Measurements from ENCODE around the gene OR6S1.

DNA sequence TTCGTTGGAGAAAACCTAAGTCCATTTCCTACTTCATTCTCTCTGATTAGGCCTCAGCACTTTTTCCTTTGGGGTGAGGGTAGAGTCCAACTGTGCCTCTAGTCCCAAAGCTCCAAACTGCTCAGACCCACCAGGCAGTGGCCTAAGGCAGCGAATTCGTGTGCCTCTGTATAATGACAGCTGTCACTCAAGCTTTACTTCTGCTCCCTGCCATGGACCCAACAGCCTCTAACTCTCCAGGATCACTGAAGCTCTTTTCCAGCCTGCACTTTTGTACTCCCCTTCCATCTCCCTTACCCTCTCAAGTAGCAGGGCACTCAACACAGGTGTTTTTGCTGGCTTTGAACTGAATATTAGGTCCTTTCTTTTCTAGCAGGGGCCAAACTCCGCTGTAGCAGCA, 14.8 kb upstream of the OR6S1 start:
- TF ChIP-seq, protein P1, sequence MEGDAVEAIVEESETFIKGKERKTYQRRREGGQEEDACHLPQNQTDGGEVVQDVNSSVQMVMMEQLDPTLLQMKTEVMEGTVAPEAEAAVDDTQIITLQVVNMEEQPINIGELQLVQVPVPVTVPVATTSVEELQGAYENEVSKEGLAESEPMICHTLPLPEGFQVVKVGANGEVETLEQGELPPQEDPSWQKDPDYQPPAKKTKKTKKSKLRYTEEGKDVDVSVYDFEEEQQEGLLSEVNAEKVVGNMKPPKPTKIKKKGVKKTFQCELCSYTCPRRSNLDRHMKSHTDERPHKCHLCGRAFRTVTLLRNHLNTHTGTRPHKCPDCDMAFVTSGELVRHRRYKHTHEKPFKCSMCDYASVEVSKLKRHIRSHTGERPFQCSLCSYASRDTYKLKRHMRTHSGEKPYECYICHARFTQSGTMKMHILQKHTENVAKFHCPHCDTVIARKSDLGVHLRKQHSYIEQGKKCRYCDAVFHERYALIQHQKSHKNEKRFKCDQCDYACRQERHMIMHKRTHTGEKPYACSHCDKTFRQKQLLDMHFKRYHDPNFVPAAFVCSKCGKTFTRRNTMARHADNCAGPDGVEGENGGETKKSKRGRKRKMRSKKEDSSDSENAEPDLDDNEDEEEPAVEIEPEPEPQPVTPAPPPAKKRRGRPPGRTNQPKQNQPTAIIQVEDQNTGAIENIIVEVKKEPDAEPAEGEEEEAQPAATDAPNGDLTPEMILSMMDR (IDR thresholded peaks at IDR 0.05) = no peak
- TF ChIP-seq POLR2A (IDR thresholded peaks at IDR 0.05) = no peak

All from heart left ventricle (tissue), 13 donors.